ENCODE data around the gene ANKRD55.
A peak's percentile ranks its signal among the peaks of the same experiment; 100 is the strongest.
"Not testable (repeated sequence)": the region's sequence is repeated elsewhere in the genome, so short reads cannot be mapped to it uniquely, and the experiment has no call there.

ANKRD55 gene

GRCh38 chr5:56083286-56083854, 149.8 kb downstream of the ANKRD55 start:
- Histone ChIP-seq H3K27ac (no peak overlapping the region), H3K4me3 (no peak overlapping the region)
- TF ChIP-seq, protein P1, sequence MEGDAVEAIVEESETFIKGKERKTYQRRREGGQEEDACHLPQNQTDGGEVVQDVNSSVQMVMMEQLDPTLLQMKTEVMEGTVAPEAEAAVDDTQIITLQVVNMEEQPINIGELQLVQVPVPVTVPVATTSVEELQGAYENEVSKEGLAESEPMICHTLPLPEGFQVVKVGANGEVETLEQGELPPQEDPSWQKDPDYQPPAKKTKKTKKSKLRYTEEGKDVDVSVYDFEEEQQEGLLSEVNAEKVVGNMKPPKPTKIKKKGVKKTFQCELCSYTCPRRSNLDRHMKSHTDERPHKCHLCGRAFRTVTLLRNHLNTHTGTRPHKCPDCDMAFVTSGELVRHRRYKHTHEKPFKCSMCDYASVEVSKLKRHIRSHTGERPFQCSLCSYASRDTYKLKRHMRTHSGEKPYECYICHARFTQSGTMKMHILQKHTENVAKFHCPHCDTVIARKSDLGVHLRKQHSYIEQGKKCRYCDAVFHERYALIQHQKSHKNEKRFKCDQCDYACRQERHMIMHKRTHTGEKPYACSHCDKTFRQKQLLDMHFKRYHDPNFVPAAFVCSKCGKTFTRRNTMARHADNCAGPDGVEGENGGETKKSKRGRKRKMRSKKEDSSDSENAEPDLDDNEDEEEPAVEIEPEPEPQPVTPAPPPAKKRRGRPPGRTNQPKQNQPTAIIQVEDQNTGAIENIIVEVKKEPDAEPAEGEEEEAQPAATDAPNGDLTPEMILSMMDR (IDR thresholded peaks at IDR 0.05), result no peak
- DNase-seq (ENCODE audit: low spot score), result no peak

DNA sequence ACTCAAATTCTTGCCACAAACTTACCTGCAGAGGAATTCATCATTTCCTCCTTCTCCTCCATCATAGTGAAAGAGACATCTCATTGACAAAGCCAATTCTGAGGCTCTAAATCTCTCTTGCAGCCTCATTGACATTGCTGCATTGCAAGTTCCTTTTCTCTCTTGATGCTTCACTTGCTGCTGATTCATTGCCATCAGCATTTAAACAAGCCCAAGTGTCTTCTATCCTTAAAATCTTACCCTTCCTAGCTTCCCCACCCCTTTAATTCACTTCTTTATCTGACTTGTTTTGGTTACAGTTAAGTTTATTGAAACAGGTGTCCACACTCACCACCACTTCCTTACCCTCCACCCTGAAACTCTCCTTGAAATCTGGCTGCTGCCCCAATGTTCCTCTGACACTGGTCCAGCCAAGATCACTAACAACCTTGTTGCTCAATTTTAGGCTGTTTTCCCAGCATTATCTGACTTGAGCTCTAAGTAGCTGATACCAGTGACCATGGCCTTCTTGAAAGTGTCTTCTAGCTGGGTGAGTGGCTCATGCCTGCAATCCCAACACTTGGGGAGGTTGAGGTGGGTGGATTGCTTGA, 152.0 kb downstream of the ANKRD55 start:
- H3K4me3 ChIP-seq; DNase-seq (ENCODE audit: low spot score): not testable (repeated sequence)
- peak overlapping the region in 1 of 2 donors; percentile 3 for H3K27ac ChIP-seq

- TF ChIP-seq, protein P1 (IDR thresholded peaks at IDR 0.05), result no peak
- Histone ChIP-seq H3K27ac (no peak overlapping the region), H3K4me3 (no peak overlapping the region)
- DNase-seq (ENCODE audit: low spot score), result no peak
Observed at GRCh38 chr5:56080375-56081052, 152.6 kb downstream of the ANKRD55 start.

DNA sequence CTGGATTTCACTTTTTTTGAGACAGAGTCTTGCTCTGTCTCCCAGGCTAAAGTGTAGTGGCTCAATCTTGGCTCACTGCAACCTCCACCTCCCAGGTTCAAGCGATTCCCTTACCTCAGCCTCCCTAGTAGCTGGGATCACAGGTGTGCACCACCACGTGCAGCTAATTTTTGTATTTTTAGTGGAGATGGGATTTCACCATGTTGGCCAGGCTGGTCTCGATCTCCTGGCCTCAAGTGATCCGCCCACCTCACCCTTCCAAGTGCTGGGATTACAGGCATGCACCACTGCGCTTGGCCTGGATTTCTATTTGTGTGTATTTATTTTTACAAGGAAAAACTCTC, 154.0 kb downstream of the ANKRD55 start:
- DNase-seq (ENCODE audit: low spot score); H3K4me3 ChIP-seq: not testable (repeated sequence)
- H3K27ac ChIP-seq, result peak overlapping the region in 1 of 2 donors; percentile 51

GRCh38 chr5:56078278-56079156, 154.6 kb downstream of the ANKRD55 start:
- TF ChIP-seq, protein P1 (IDR thresholded peaks at IDR 0.05), result no peak
- DNase-seq (ENCODE audit: low spot score), result no peak
- Histone ChIP-seq H3K4me3 (no peak overlapping the region), H3K27ac (peak overlapping the region in 1 of 2 donors; percentile 57)

DNA sequence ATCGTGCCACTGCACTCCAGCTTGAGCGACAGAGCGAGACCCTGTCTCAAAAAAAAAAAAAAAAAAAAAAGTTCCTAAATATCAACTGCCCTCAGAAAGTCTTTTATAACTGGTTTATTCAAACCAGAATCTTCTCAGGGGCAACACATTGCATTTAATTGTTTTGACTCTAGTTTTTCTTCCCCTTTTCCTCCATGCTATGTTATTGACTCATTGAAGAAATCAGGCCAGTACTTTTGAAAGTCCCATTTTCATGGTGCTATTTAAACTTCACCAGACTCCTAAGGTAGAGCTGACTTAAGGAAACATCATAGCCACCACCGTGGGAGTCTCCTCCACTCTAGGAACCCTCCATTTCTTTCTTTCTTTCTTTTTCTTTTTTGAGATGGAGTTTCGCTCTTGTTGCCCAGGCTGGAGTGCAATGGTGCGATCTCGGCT, 155.3 kb downstream of the ANKRD55 start:
- DNase-seq (ENCODE audit: low spot score), result no peak
- H3K4me3 ChIP-seq, result no peak overlapping the region
- TF ChIP-seq, protein P1 (IDR thresholded peaks at IDR 0.05), result no peak
- peak overlapping the region in 1 of 2 donors; percentile 57 for H3K27ac ChIP-seq

DNA sequence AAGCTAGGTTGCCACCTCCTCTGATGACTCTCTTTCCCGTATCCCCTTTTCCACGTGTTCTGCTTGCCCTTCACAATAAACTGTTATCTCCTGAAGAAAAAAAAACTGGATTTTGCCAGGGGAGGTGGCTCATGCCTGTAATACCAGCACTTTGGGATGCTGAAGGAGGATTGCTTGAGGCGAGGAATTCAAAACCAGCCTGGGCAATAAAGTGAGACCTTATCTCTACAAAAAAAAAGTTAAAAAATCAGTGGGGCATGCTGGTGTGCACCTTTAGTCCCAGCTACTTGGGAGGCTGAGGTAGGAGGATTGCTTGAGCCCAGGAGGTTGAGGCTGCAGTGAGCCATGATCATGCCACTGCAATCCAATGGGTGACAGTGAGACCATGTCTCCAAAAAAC, 156.6 kb downstream of the ANKRD55 start:
- H3K4me3 ChIP-seq, result no peak overlapping the region
- TF ChIP-seq, protein P1 (IDR thresholded peaks at IDR 0.05), result no peak
- no peak overlapping the region for H3K27ac ChIP-seq
- DNase-seq (ENCODE audit: low spot score), result no peak
